RWPE1 (cell line): ENCODE data around the gene CMAS.

Experiments
- CTCF ChIA-PET: fragments of 350-600 bp; sonication (Branson Sonifier 250); formaldehyde crosslinking; extraction: SDS; loops from one replicate; lab custom pipeline; 2021; lab: Yijun Ruan, JAX
- POLR2A ChIA-PET: fragments of 400-600 bp; formaldehyde crosslinking; extraction: SDS; loops from one replicate; lab custom pipeline; 2020; ENCODE audit warnings: antibody characterized with exemption; ENCODE audit not compliant: low non-redundant PET; lab: Yijun Ruan, JAX
- DNase-seq: peaks from one replicate; pipeline ENCODE4 v3.0.0; 2012; ENCODE audit warnings: low spot score
- H3K27ac ChIP-seq: fragments of 450-650 bp; 2 replicates; pipeline ENCODE4 v1.5.1; 2017
- CTCF ChIP-seq: fragments of 450-650 bp; conservative IDR thresholded peaks from 2 replicates; pipeline ENCODE4 v1.5.1; 2017; ENCODE audit warnings: low read depth, mild to moderate bottlenecking

CMAS gene

GRCh38 chr12:22042976-22043669 lies 2.9 kb upstream of the CMAS start:
- POLR2A ChIA-PET, result no interaction called here

DNA sequence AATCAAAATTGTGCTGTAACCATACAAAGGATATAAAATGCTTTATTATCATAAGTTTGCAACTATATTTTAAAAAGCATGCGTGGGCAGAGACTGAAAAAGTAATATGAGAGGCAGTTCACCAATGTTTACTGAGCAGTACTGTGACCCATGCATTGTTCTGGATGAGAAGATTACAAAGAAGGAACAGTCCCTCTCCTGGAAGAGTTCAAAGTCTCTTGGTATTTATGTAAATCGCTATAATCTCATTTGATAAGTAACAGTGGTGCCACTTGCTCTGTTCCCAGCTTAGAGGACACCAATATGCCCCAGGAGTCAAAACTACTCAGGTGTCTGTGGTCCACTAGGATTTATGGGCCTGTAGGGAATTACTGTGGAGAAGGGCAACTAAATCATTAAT lies 2.1 kb upstream of the CMAS start:
- ChIA-PET CTCF (no interaction called here), POLR2A (no interaction called here)
- DNase-seq, result no peak
- no peak for TF ChIP-seq CTCF
- no peak overlapping the region for H3K27ac ChIP-seq

More at GRCh38 chr12:22042976-22043669, 2.9 kb upstream of the CMAS start:
- DNase-seq, result peak; percentile 42
- CTCF ChIA-PET, result no interaction called here
- no peak for TF ChIP-seq CTCF
- no peak overlapping the region for H3K27ac ChIP-seq

DNA sequence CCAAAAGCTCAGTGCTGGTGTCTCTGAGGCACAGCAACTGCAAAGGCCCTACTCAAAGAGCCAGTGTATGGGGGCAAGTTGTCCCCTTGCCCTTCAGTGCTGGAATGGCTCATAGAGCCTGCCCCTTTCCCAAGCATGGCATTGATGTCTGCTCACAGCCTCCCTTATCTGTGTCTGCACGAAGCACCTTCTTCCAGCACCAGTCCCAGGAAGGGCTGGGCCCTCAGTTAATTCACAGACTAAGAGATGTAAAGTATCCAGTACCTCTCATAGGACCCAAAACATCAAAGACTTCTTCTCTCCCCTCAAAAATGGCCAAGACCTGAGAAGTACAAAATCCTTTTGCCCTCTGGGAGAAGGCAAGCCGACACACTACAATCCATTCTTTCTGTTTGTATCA lies 1.6 kb upstream of the CMAS start:
- TF ChIP-seq CTCF, result no peak
- H3K27ac ChIP-seq, result no peak overlapping the region
- ChIA-PET CTCF (no interaction called here), POLR2A (no interaction called here)
- DNase-seq, result no peak

DNA sequence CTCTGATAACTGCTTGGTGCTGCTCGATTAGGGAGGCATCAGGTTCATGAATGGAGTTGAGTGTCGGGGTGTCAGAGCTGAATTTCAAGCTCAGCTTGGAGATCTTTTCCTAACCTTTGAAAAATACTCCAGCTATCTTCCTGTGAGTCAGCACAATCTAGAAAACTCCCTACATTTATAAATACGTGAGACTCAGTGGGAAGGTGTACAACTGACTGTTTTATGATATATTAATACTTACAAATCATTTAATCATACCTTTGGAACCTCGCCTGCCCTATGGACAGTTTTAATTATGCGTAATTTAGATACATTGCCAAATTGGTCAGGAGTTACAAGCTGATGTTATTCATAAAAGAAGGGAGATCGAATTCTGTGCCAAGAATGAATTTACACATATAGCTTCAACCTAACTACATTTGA lies 961 bp downstream of the CMAS start:
- peak overlapping the region; percentile 86 for H3K27ac ChIP-seq
- no peak for TF ChIP-seq CTCF
- POLR2A ChIA-PET, result no interaction called here
- CTCF ChIA-PET, result interaction anchor here (0.6 kb wide), 1 partner anchor 522 kb away, joined by 3 read pairs; no protein-coding TSS in a partner anchor
- no peak for DNase-seq

DNA sequence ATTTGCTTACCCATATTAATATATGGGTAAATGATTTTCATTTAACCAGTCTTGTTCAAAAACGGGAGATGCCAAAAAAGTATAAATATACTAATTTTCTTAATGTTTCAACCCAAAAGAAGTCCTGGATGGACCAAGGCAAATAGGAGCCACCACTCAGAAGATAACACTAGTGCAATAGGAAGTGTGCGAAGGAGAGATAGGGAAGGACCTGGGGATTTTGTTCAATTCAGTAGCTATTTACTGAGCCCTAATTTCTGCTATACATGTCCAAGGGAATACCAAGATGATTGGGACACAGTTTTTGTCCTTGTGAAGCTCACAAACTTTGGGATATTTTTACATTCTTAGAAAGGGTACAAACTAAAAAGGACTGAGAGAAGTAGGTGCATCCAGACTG lies 1.5 kb downstream of the CMAS start:
- no peak for TF ChIP-seq CTCF
- POLR2A ChIA-PET, result no interaction called here
- DNase-seq, result no peak
- H3K27ac ChIP-seq, result no peak overlapping the region
- CTCF ChIA-PET, result interaction anchor here (0.6 kb wide), 1 partner anchor 521 kb away, joined by 3 read pairs; no protein-coding TSS in a partner anchor

DNA sequence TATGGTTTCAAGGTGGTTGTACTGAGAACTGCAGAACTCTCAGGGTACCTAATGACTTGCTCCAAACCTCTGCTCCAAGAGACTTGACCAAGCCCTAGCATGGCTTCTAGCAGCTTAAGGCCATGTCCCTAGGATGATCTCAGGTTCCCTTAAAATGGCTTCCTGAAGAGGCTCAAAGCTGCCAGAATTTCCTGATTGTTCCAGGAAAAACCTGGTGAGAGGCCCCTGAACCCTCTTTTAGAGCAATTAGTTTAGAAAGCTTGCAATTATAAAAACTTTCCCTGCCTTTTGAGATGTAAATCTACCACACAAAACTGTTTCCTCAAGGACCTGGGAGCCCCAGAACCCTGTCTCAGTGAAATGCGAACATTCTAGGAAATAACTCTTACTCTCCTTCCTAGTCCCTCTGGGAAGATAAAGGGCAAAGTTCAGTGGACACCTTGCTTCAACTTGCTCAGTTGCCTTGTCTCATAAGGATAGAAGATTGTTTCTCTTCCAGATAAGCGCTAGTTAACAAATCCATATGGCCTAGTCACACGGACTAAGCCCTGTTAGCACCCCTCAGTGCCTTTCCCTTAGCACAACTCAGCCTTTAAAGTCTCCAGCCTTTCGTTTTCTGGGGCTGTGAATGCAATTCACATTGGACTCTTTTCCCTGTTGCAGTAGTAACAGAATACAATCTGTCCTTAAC lies 2.5 kb downstream of the CMAS start:
- TF ChIP-seq CTCF, result no peak
- ChIA-PET POLR2A (no interaction called here), CTCF (no interaction called here)
- no peak for DNase-seq
- H3K27ac ChIP-seq, result no peak overlapping the region
